Measurements from ENCODE around the gene ZNF791. TPM values are rescaled to one million over a fixed set of nuclear protein-coding genes. Genes with fewer than 3 reads are reported as not detected.

ZNF791 gene
- total RNA-seq, 2 experiments from 2014 or later: 7.8 to 17.1 TPM

DNA sequence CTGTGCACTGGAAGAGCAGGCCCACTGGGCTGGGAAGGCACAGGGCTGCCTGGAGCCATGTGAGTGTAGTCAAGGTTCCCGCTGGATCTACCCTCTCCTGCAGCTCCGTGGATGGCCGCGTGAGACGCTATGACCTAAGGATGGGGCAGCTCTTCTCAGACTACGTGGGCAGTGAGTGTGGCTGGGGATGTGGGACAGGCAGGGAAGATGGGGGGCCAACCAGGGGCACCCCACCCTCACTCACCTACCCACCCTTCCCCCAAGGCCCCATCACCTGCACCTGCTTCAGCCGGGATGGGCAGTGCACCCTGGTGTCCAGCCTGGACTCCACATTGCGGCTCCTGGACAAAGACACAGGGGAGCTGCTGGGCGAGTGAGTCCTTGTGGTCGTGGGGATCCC is 62.0 kb downstream of the ZNF791 start:
- H2AFZ ChIP-seq (ENCODE audit: low read length): no peak overlapping the region
- no peak overlapping the region for H3K4me2 ChIP-seq (ENCODE audit: low read length)
- DNase-seq (ENCODE audit: low spot score): no peak
- peaks cover 20% of the 10 kb centered on the region; the same call in 1 of the 2 replicates for H3K79me2 ChIP-seq (ENCODE audit: insufficient read depth, low read depth, low read length)
- peaks cover 19% of the 10 kb centered on the region for H3K4me1 ChIP-seq (ENCODE audit: insufficient read depth, low read length, poor library complexity, severe bottlenecking)
- intact Hi-C loops (cut with micrococcal nuclease; ENCODE audit: unreplicated experiment): loop anchor here (1.0 to 5.0 kb wide), 3 partner anchors 32 to 795 kb away; no protein-coding TSS in a partner anchor
- H3K27ac ChIP-seq (ENCODE audit: low read depth, low read length, poor library complexity, severe bottlenecking): no peak overlapping the region
- no peaks in the 10 kb centered on the region for H3K9me3 ChIP-seq (ENCODE audit: low read length)
- no peak overlapping the region for H3K4me3 ChIP-seq (ENCODE audit: low read depth, low read length, poor library complexity, severe bottlenecking)
- no peaks in the 10 kb centered on the region for H3K9me2 ChIP-seq (ENCODE audit: insufficient read depth, low read length)
- TF ChIP-seq, protein P1, sequence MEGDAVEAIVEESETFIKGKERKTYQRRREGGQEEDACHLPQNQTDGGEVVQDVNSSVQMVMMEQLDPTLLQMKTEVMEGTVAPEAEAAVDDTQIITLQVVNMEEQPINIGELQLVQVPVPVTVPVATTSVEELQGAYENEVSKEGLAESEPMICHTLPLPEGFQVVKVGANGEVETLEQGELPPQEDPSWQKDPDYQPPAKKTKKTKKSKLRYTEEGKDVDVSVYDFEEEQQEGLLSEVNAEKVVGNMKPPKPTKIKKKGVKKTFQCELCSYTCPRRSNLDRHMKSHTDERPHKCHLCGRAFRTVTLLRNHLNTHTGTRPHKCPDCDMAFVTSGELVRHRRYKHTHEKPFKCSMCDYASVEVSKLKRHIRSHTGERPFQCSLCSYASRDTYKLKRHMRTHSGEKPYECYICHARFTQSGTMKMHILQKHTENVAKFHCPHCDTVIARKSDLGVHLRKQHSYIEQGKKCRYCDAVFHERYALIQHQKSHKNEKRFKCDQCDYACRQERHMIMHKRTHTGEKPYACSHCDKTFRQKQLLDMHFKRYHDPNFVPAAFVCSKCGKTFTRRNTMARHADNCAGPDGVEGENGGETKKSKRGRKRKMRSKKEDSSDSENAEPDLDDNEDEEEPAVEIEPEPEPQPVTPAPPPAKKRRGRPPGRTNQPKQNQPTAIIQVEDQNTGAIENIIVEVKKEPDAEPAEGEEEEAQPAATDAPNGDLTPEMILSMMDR (conservative IDR thresholded peaks at IDR 0.05; ENCODE audit: low read length): no peak
- no peak for TF ChIP-seq EZH2phosphoT487 (IDR thresholded peaks at IDR 0.05; ENCODE audit: borderline replicate concordance, low read depth, low read length)
- H3K36me3 ChIP-seq (ENCODE audit: insufficient read depth, low read length): peaks cover 59% of the 10 kb centered on the region
- no peaks in the 10 kb centered on the region for H4K20me1 ChIP-seq (ENCODE audit: insufficient read depth, low read length)
- no TSS peak for BruUV-seq (replicated peaks)
- ChIA-PET POLR2A (interaction anchor here (0.5 kb wide), 1 partner anchor 125 kb away, joined by 3 read pairs; no protein-coding TSS in a partner anchor), CTCF (ENCODE audit: unreplicated experiment) (interaction anchor here (1.0 kb wide), 1 partner anchor 108 kb away, joined by 4 read pairs; no protein-coding TSS in a partner anchor)

DNA sequence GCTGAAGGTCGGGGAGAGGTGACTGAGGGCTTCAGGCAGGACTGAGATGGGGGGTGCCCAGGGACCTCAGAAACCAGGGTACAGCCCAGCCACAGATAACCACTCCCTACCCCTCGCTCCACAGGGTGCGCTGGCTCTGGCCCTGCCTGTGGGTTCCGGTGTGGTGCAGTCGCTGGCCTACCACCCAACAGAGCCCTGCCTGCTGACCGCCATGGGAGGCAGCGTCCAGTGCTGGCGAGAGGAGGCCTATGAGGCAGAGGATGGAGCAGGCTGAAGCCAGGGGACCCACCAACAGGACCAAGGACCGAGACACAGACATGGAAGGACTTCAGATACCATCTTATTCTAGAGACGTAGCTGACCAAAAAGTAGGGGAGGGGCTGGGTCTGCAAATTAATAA is 64.7 kb downstream of the ZNF791 start:
- no peak for DNase-seq (ENCODE audit: low spot score)

DNA sequence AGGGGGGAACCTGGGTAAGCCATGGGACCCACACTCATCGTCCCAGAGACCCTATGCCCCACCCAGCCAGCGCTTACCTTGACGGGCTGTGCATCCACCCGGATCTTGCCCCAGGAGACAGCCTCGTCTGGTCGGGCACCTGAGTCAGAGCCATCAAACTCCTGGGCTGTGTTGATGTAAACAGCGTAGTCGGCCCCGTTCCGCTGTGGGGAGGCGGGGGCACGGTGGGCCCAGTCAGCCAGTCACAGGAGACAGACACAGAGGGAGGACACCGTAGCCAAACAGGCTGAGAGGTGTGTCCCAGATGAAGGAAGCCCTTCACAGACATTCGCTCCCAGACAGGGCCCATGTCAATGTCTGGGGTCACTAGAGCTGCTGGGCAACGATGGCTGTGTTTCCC is 65.2 kb downstream of the ZNF791 start:
- no peak overlapping the region for H3K4me2 ChIP-seq (ENCODE audit: low read length)
- H3K9me3 ChIP-seq (ENCODE audit: low read length): no peaks in the 10 kb centered on the region
- peaks cover 81% of the 10 kb centered on the region for H3K36me3 ChIP-seq (ENCODE audit: insufficient read depth, low read length)
- H3K79me2 ChIP-seq (ENCODE audit: insufficient read depth, low read depth, low read length): peaks cover 9% of the 10 kb centered on the region
- peaks cover 10% of the 10 kb centered on the region; the same call in 1 of the 2 replicates for H4K20me1 ChIP-seq (ENCODE audit: insufficient read depth, low read length)
- DNase-seq (ENCODE audit: low spot score): no peak
- intact Hi-C loops (cut with micrococcal nuclease; ENCODE audit: unreplicated experiment): loop anchor here (2.0 kb wide), 1 partner anchor 121 kb away; no protein-coding TSS in a partner anchor
- no peak for TF ChIP-seq EZH2phosphoT487 (IDR thresholded peaks at IDR 0.05; ENCODE audit: borderline replicate concordance, low read depth, low read length)
- TF ChIP-seq, protein P1 (conservative IDR thresholded peaks at IDR 0.05; ENCODE audit: low read length): no peak
- no peak overlapping the region for H3K4me3 ChIP-seq (ENCODE audit: low read depth, low read length, poor library complexity, severe bottlenecking)
- no peak overlapping the region for H2AFZ ChIP-seq (ENCODE audit: low read length)
- peaks cover 11% of the 10 kb centered on the region for H3K4me1 ChIP-seq (ENCODE audit: insufficient read depth, low read length, poor library complexity, severe bottlenecking)
- no TSS peak for BruUV-seq (replicated peaks)
- POLR2A ChIA-PET: interaction anchor here (0.5 kb wide), 1 partner anchor 106 kb away, joined by 3 read pairs; no protein-coding TSS in a partner anchor
- no peak overlapping the region for H3K27ac ChIP-seq (ENCODE audit: low read depth, low read length, poor library complexity, severe bottlenecking)
- CTCF ChIA-PET (ENCODE audit: unreplicated experiment): no interaction called here
- H3K9me2 ChIP-seq (ENCODE audit: insufficient read depth, low read length): no peaks in the 10 kb centered on the region

More for the DNA sequence above, 64.7 kb downstream of the ZNF791 start:
- peaks cover 11% of the 10 kb centered on the region for H3K79me2 ChIP-seq (ENCODE audit: insufficient read depth, low read depth, low read length)
- TF ChIP-seq EZH2phosphoT487 (IDR thresholded peaks at IDR 0.05; ENCODE audit: borderline replicate concordance, low read depth, low read length): no peak
- TF ChIP-seq, protein P1 (conservative IDR thresholded peaks at IDR 0.05; ENCODE audit: low read length): no peak
- H3K36me3 ChIP-seq (ENCODE audit: insufficient read depth, low read length): peaks cover 84% of the 10 kb centered on the region
- BruUV-seq (replicated peaks): no TSS peak
- intact Hi-C loops (cut with micrococcal nuclease; ENCODE audit: unreplicated experiment): no loop called here
- POLR2A ChIA-PET: no interaction called here
- H2AFZ ChIP-seq (ENCODE audit: low read length): no peak overlapping the region
- no peak overlapping the region for H3K27ac ChIP-seq (ENCODE audit: low read depth, low read length, poor library complexity, severe bottlenecking)
- CTCF ChIA-PET (ENCODE audit: unreplicated experiment): no interaction called here
- no peaks in the 10 kb centered on the region for H3K9me2 ChIP-seq (ENCODE audit: insufficient read depth, low read length)
- no peak overlapping the region for H3K4me3 ChIP-seq (ENCODE audit: low read depth, low read length, poor library complexity, severe bottlenecking)
- H3K9me3 ChIP-seq (ENCODE audit: low read length): no peaks in the 10 kb centered on the region
- H3K4me1 ChIP-seq (ENCODE audit: insufficient read depth, low read length, poor library complexity, severe bottlenecking): peaks cover 13% of the 10 kb centered on the region
- peaks cover 10% of the 10 kb centered on the region; the same call in 1 of the 2 replicates for H4K20me1 ChIP-seq (ENCODE audit: insufficient read depth, low read length)
- no peak overlapping the region for H3K4me2 ChIP-seq (ENCODE audit: low read length)
